Measurements from ENCODE around the gene HYAL3. TPM values are rescaled to one million over a fixed set of nuclear protein-coding genes. Genes with fewer than 3 reads are reported as not detected.

HYAL3 gene
- total RNA-seq, 2 experiments from 2014 or later = 3.0 to 3.2 TPM

GRCh38 chr3:50261505-50261904 lies 37.7 kb downstream of the HYAL3 start:
- TF ChIP-seq CTCF (IDR thresholded peaks at IDR 0.05) = no peak
- intact Hi-C loops (cut with DNase I, micrococcal nuclease) = no loop called here
- H3K27ac ChIP-seq (ENCODE audit: low read depth in 1 of 2, low read length in 2 of 2) = no peak overlapping the region
- H3K27me3 ChIP-seq (ENCODE audit: control insufficient read depth in 1 of 2, insufficient read depth in 2 of 2, low read length in 2 of 2) = peaks cover 0 to 7% of the 10 kb centered on the region in 2 experiments
- peaks cover 15% of the 10 kb centered on the region for H3K4me1 ChIP-seq (ENCODE audit: insufficient read depth, low read length)
- ChIA-PET CTCF (interaction anchor here (1.0 to 2.7 kb wide), 3 partner anchors 15 to 69 kb away, joined by 3 to 11 read pairs (median 3); no protein-coding TSS in a partner anchor), POLR2A (interaction anchor here (0.6 to 1.4 kb wide), 2 partner anchors 9 to 165 kb away, joined by 3 read pairs; no protein-coding TSS in a partner anchor)
- Mint-ChIP-seq H3K4me3 (peak overlapping the region; percentile 54), H3K4me1 (ENCODE audit: low read depth) (peaks cover 3% of the 10 kb centered on the region), H3K9me3 (no peaks in the 10 kb centered on the region), H3K27ac (no peak overlapping the region), H3K36me3 (ENCODE audit: low read depth) (peaks cover 34% of the 10 kb centered on the region), H3K27me3 (peaks cover 5% of the 10 kb centered on the region)
- H3K4me3 ChIP-seq (ENCODE audit: low read length) = no peak overlapping the region
- peaks cover 28% of the 10 kb centered on the region for H3K36me3 ChIP-seq (ENCODE audit: insufficient read depth, low read length)
- DNase-seq (no peak), ATAC-seq (ENCODE audit: poor library complexity) (no peak)
- no peaks in the 10 kb centered on the region for H3K9me3 ChIP-seq (ENCODE audit: control insufficient read depth in 1 of 2, insufficient read depth in 1 of 2, low read length in 2 of 2)

GRCh38 chr3:50260942-50261441 lies 38.2 kb downstream of the HYAL3 start:
- H3K27me3 ChIP-seq (ENCODE audit: control insufficient read depth in 1 of 2, insufficient read depth in 2 of 2, low read length in 2 of 2) = peaks cover 0 to 2% of the 10 kb centered on the region in 2 experiments
- CTCF ChIA-PET = interaction anchor here (1.0 to 2.7 kb wide), 3 partner anchors 14 to 69 kb away, joined by 3 to 11 read pairs (median 3); no protein-coding TSS in a partner anchor
- Mint-ChIP-seq H3K27me3 (peaks cover 4% of the 10 kb centered on the region), H3K27ac (no peak overlapping the region), H3K9me3 (no peaks in the 10 kb centered on the region), H3K36me3 (ENCODE audit: low read depth) (peaks cover 39% of the 10 kb centered on the region), H3K4me3 (peak overlapping the region; percentile 54), H3K4me1 (ENCODE audit: low read depth) (peaks cover 3% of the 10 kb centered on the region)
- POLR2A ChIA-PET = interaction anchor here (0.6 to 1.5 kb wide), 3 partner anchors 9 to 165 kb away, joined by 3 to 4 read pairs (median 3); no protein-coding TSS in a partner anchor
- DNase-seq (no peak), ATAC-seq (ENCODE audit: poor library complexity) (no peak)
- intact Hi-C loops (cut with DNase I, micrococcal nuclease) = loop anchor here in 1 of 2 experiments (1.0 kb wide), 1 partner anchor 34 kb away; no protein-coding TSS in a partner anchor
- no peak overlapping the region for H3K4me3 ChIP-seq (ENCODE audit: low read length)
- peaks cover 33% of the 10 kb centered on the region for H3K36me3 ChIP-seq (ENCODE audit: insufficient read depth, low read length)
- TF ChIP-seq CTCF (IDR thresholded peaks at IDR 0.05) = no peak
- peaks cover 15% of the 10 kb centered on the region for H3K4me1 ChIP-seq (ENCODE audit: insufficient read depth, low read length)
- no peaks in the 10 kb centered on the region for H3K9me3 ChIP-seq (ENCODE audit: control insufficient read depth in 1 of 2, insufficient read depth in 1 of 2, low read length in 2 of 2)
- H3K27ac ChIP-seq (ENCODE audit: low read depth in 1 of 2, low read length in 2 of 2) = no peak overlapping the region

GRCh38 chr3:50260027-50260941 lies 38.9 kb downstream of the HYAL3 start:
- H3K27ac ChIP-seq (ENCODE audit: low read depth in 1 of 2, low read length in 2 of 2) = peak overlapping the region in 1 of 2 donors; percentile 29
- H3K9me3 ChIP-seq (ENCODE audit: control insufficient read depth in 1 of 2, insufficient read depth in 1 of 2, low read length in 2 of 2) = no peaks in the 10 kb centered on the region
- ChIA-PET POLR2A (interaction anchor here (1.3 to 2.5 kb wide), 5 partner anchors 8 to 33 kb away, joined by 3 to 10 read pairs (median 4); no protein-coding TSS in a partner anchor), CTCF (interaction anchor here (0.8 to 2.7 kb wide), 5 partner anchors 13 to 68 kb away, joined by 3 to 11 read pairs (median 5); partner anchors contain the start of gene GNAI2)
- peaks cover 38% of the 10 kb centered on the region for H3K36me3 ChIP-seq (ENCODE audit: insufficient read depth, low read length)
- no peaks in the 10 kb centered on the region for H3K9me3 Mint-ChIP-seq
- peak; percentile 87 for TF ChIP-seq CTCF (IDR thresholded peaks at IDR 0.05)
- H3K4me3 Mint-ChIP-seq = peak overlapping the region; percentile 74
- peaks cover 3% of the 10 kb centered on the region for H3K4me1 Mint-ChIP-seq (ENCODE audit: low read depth)
- H3K4me3 ChIP-seq (ENCODE audit: low read length) = peak overlapping the region; percentile 52
- H3K4me1 ChIP-seq (ENCODE audit: insufficient read depth, low read length) = peaks cover 15% of the 10 kb centered on the region
- peak; percentile 58 to 92 (median 74) for DNase-seq
- H3K36me3 Mint-ChIP-seq (ENCODE audit: low read depth) = peaks cover 42% of the 10 kb centered on the region
- peak; percentile 91 for ATAC-seq (ENCODE audit: poor library complexity)
- no peaks in the 10 kb centered on the region for H3K27me3 ChIP-seq (ENCODE audit: control insufficient read depth in 1 of 2, insufficient read depth in 2 of 2, low read length in 2 of 2)
- H3K27me3 Mint-ChIP-seq = no peaks in the 10 kb centered on the region
- peak overlapping the region; percentile 51 for H3K27ac Mint-ChIP-seq
- intact Hi-C loops (cut with DNase I, micrococcal nuclease) = loop anchor here in 1 of 2 experiments (1.0 kb wide), 1 partner anchor 33 kb away; no protein-coding TSS in a partner anchor
